Kidney (tissue), 14 donors: ENCODE results near the gene DNAL4. TPM values are rescaled to one million over a fixed set of nuclear protein-coding genes. Genes with fewer than 3 reads are reported as not detected.

Experiments
- DNase-seq, 5 donors: peaks; one replicate each; pipeline ENCODE4 v3.0.0-alpha.2; 2013 to 2020
- FAIRE-seq: peaks from 2 replicates; lab custom pipeline; 2012; peaks lifted over from hg19 to GRCh38; lab: Jason Lieb, UNC
- H3K27ac ChIP-seq, 2 donors: one replicate each; pipeline ENCODE4 v1.7.0; 2013; ENCODE audit warnings: low read depth in 2 of 2, low read length in 2 of 2, inconsistent platforms in 1 of 2
- H3K27me3 ChIP-seq: one replicate; pipeline ENCODE4 v1.7.1; 2013; ENCODE audit warnings: low read length, inconsistent platforms; ENCODE audit not compliant: control insufficient read depth, insufficient read depth
- H3K36me3 ChIP-seq, 3 donors: one replicate each; pipeline versions ENCODE4 v1.7.0 to v1.7.1; 2013; ENCODE audit warnings: low read length in 3 of 3, control low read depth in 1 of 3, inconsistent platforms in 1 of 3; ENCODE audit not compliant: insufficient read depth in 3 of 3, control insufficient read depth in 2 of 3
- H3K4me1 ChIP-seq, 3 donors: one replicate each; pipeline versions ENCODE4 v1.7.0 to v1.7.1; 2013; ENCODE audit warnings: low read length in 3 of 3, inconsistent platforms in 1 of 3, low read depth in 1 of 3; ENCODE audit not compliant: control insufficient read depth in 2 of 3, insufficient read depth in 2 of 3
- H3K4me3 ChIP-seq, 3 donors: one replicate each; pipeline versions ENCODE4 v1.7.0 to v1.8.1; 2013; ENCODE audit warnings: low read length in 3 of 3, control low read depth in 1 of 3, inconsistent platforms in 1 of 3
- H3K9ac ChIP-seq, 3 donors: one replicate each; pipeline versions ENCODE4 v1.7.0 to v1.7.1; 2013; ENCODE audit warnings: low read length in 3 of 3, control low read depth in 1 of 3, inconsistent platforms in 1 of 3
- H3K9me3 ChIP-seq, 3 donors: one replicate each; pipeline versions ENCODE4 v1.7.0 to v1.7.1; 2013; ENCODE audit warnings: low read length in 3 of 3, control low read depth in 1 of 3, inconsistent platforms in 1 of 3; ENCODE audit not compliant: control insufficient read depth in 2 of 3, insufficient read depth in 1 of 3
- intact Hi-C: fragments of 100-400 bp; cut with DNase I; formaldehyde crosslinking; loops from one replicate; pipeline ENCODE4 v1.11.1; 2022
- polyA plus RNA-seq: library from polyadenylated mRNA; stranded (reverse); fragments of 350-450 nt; fragmentation: Illumina TruSeq; extraction: RNeasy Lipid Tissue Mini Kit (QIAGEN cat#74804); gene quantifications from one replicate; pipeline ENCODE4 v1.2.3, GENCODE V29; 2014; ENCODE audit warnings: low read depth, low replicate concordance; ENCODE audit not compliant: insufficient read depth
- total RNA-seq: library from RNA; stranded (reverse); fragmentation: NEBNext Ultra II Directional; extraction: Animal tissue kit (Norgen Biotek cat#: 25700); gene quantifications from one replicate; pipeline ENCODE4 v1.2.1, GENCODE V29; 2021
- TF ChIP-seq, protein P1 (sequence below): IDR thresholded peaks from 3 replicates; pipeline ENCODE4 v1.5.1; 2012; ENCODE audit warnings: mild to moderate bottlenecking, moderate library complexity, borderline replicate concordance; ENCODE audit not compliant: insufficient read depth; ENCODE audit errors: extremely low read depth
- donor health status: control.
- donor health status: control.
- donor health status: control.
- donor health status: control.
- donor health status: control.
- donor health status: DM: yes; HTN: yes; CAD: no.
- donor health status: Normal renal cell carcinoma (clear cell type).

DNAL4 gene
- total and polyA plus RNA-seq, 2 donors from 2014 or later: 26.5 to 39.7 TPM

DNA sequence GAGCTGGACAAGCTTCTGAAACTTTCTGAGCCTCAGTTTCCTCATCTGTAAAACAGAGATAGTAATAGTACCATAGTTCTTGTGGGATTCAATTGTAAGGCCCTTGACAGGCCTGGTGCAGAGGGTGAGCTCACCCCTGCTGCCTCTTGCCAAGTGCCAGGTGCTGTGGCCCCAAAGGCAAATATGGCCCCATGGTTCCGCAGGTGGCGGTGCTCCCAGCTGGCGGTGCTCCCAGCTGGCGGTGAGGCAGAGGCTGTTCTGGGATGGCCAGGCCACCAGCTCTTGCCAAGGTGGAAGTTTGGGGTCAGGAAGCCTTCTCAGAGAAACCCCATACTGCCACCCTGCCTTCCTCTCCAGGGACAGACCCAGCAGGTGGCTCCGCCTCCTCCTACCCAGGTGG is 41.0 kb upstream of the DNAL4 start:
- no peaks in the 10 kb centered on the region for H3K4me1 ChIP-seq
- H3K27ac ChIP-seq: no peak overlapping the region
- DNase-seq (no peak), FAIRE-seq (no peak)
- no peak overlapping the region for H3K9ac ChIP-seq
- TF ChIP-seq, protein P1, sequence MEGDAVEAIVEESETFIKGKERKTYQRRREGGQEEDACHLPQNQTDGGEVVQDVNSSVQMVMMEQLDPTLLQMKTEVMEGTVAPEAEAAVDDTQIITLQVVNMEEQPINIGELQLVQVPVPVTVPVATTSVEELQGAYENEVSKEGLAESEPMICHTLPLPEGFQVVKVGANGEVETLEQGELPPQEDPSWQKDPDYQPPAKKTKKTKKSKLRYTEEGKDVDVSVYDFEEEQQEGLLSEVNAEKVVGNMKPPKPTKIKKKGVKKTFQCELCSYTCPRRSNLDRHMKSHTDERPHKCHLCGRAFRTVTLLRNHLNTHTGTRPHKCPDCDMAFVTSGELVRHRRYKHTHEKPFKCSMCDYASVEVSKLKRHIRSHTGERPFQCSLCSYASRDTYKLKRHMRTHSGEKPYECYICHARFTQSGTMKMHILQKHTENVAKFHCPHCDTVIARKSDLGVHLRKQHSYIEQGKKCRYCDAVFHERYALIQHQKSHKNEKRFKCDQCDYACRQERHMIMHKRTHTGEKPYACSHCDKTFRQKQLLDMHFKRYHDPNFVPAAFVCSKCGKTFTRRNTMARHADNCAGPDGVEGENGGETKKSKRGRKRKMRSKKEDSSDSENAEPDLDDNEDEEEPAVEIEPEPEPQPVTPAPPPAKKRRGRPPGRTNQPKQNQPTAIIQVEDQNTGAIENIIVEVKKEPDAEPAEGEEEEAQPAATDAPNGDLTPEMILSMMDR: no peak
- no peaks in the 10 kb centered on the region for H3K9me3 ChIP-seq
- no peaks in the 10 kb centered on the region for H3K36me3 ChIP-seq
- intact Hi-C loops: no loop called here
- no peak overlapping the region for H3K4me3 ChIP-seq
- no peaks in the 10 kb centered on the region for H3K27me3 ChIP-seq

- H3K9ac ChIP-seq: no peak overlapping the region
- H3K9me3 ChIP-seq: no peaks in the 10 kb centered on the region
- intact Hi-C loops: no loop called here
- H3K4me3 ChIP-seq: no peak overlapping the region
- H3K36me3 ChIP-seq: no peaks in the 10 kb centered on the region
- TF ChIP-seq, protein P1: no peak
- no peak for FAIRE-seq
- H3K27me3 ChIP-seq: no peaks in the 10 kb centered on the region
- no peak overlapping the region for H3K27ac ChIP-seq
- H3K4me1 ChIP-seq: no peaks in the 10 kb centered on the region
- DNase-seq: no peak
These were observed 40.4 kb upstream of the DNAL4 start for GRCh38 chr22:38834215-38834953.

GRCh38 chr22:38833061-38833460 is 39.1 kb upstream of the DNAL4 start:
- intact Hi-C loops: no loop called here
- TF ChIP-seq, protein P1: no peak
- H3K36me3 ChIP-seq: no peaks in the 10 kb centered on the region
- H3K4me1 ChIP-seq: no peaks in the 10 kb centered on the region
- H3K27me3 ChIP-seq: no peaks in the 10 kb centered on the region
- DNase-seq: no peak
- H3K4me3 ChIP-seq: no peak overlapping the region
- no peak for FAIRE-seq
- H3K9me3 ChIP-seq: peaks cover 0 to 7% (median 0%) of the 10 kb centered on the region in 3 donors
- H3K27ac ChIP-seq: no peak overlapping the region
- no peak overlapping the region for H3K9ac ChIP-seq
